Upper lobe of left lung (tissue), 6 donors: ENCODE measurements around the gene HIVEP3. TPM values are rescaled to one million over a fixed set of nuclear protein-coding genes. Genes with fewer than 3 reads are reported as not detected.
A peak's percentile ranks its signal among the peaks of the same experiment; 100 is the strongest.

Experiments used
- ATAC-seq, 2 donors: fragments of 200-7000 bp; cut with Tn5 transposase; one replicate each; pipeline ENCODE4 v1.9.1; 2022; ENCODE audit warnings: mild to moderate bottlenecking in 2 of 2, moderate library complexity in 2 of 2; ENCODE audit not compliant: low FRiP score in 2 of 2
- DNase-seq, 2 donors: peaks; one replicate each; pipeline ENCODE4 v3.0.0-alpha.2; 2019 to 2020
- H3K27ac ChIP-seq, 4 donors: fragments of 200-600 bp; sonication (generic); one replicate each; pipeline ENCODE4 v1.5.1; 2016 to 2019
- H3K27me3 ChIP-seq, 4 donors: fragments of 200-600 bp; sonication (generic); one replicate each; pipeline ENCODE4 v1.5.1; 2017 to 2019
- H3K36me3 ChIP-seq, 4 donors: fragments of 200-600 bp; sonication (generic); one replicate each; pipeline ENCODE4 v1.5.1; 2016 to 2019
- H3K4me1 ChIP-seq, 4 donors: fragments of 200-600 bp; sonication (generic); one replicate each; pipeline ENCODE4 v1.5.1; 2018 to 2019
- H3K4me3 ChIP-seq, 4 donors: fragments of 200-600 bp; sonication (generic); one replicate each; pipeline ENCODE4 v1.5.1; 2017 to 2019; ENCODE audit warnings: mild to moderate bottlenecking in 2 of 4, moderate library complexity in 1 of 4
- H3K9me3 ChIP-seq, 4 donors: fragments of 200-600 bp; sonication (generic); one replicate each; pipeline ENCODE4 v1.5.1; 2018 to 2019
- EP300 ChIP-seq, 4 donors: sonication (generic); formaldehyde crosslinking; IDR thresholded peaks; one replicate each; pipeline ENCODE4 v1.5.1; 2017; ENCODE audit warnings: antibody characterized with exemption in 4 of 4, control low read depth in 2 of 4
- POLR2A ChIP-seq, 4 donors: fragments of 450-650 bp; IDR thresholded peaks; one replicate each; pipeline ENCODE4 v1.5.1; 2016 to 2017; ENCODE audit warnings: antibody characterized with exemption in 4 of 4, mild to moderate bottlenecking in 2 of 4
- POLR2AphosphoS5 ChIP-seq, 2 donors: sonication (generic); formaldehyde crosslinking; IDR thresholded peaks; one replicate each; pipeline ENCODE4 v1.5.1; 2017; ENCODE audit warnings: antibody characterized with exemption in 2 of 2
- WGBS, 2 donors: methylation state at CpG; one replicate each; pipeline ENCODE4 v1.1.5; 2017 to 2018; 5-methylcytosine and 5-hydroxymethylcytosine counted together
- total RNA-seq, 6 donors: library from RNA; depleted of rRNA in 4 of 6; stranded (reverse); fragments of >200 nt in 4 of 6; gene quantifications; one replicate each; pipeline versions ENCODE4 v1.1.0 to v1.2.1, GENCODE V29; 2016 to 2021
- TF ChIP-seq, protein P1 (sequence below), 6 experiments: fragments of 450-650 bp in 4 of 6; fragments of 200-600 bp in 2 of 6; sonication (generic) in 2 of 6; IDR thresholded peaks; one replicate each; pipeline ENCODE4 v1.5.1; 2016 to 2019; ENCODE audit warnings: antibody characterized with exemption in 6 of 6
- donor health status: DM: no; HTN: no; CAD: no; lungs with moderate emphysema.
- donor health status: DM: no; HTN: yes; CAD: no; lungs with severe emphysema.

HIVEP3 gene
- total RNA-seq, 6 donors from 2014 or later: 9.7 to 23.0 (median 11.6) TPM

DNA sequence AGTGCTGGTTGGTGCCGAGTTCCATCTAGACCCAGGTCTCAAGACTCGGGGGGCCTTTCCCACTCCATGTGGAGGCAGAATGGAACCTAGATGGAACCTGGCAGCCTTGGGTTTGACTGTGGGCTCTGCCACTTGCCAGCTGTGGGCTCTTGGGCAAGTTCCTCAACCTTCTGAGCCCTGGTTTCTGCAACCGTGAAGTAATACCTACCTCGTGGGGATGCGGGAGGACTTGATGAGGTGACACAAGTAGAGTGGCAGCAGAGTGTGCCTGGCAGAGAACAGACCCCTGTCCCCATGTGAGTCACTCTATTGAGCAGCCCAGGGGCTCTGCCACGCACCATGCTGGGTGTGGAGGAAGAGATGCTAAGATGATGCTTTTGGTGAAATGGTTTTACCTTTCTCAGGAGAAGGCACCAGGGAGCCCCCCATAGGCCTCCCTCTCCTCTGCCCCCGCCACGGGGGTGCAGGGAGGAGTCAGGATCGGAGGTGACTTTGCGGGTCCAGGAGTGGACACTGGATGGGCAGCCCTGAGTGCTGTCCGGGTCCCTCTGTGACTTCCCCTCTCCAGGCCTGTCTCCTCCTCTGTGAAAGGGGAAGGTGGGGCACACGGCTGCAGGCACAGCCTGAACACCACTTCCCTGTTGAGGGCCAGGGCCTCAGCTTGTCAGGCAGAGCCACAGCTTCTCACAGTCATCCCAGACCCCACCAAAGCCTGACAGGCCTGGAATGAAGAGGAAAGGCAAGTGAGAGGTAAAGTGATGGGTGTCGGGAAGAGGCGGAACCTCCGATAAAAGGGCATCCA is 397.6 kb downstream of the HIVEP3 start:
- WGBS, 2 donors: 79 to 90% methylated on average over 10 to 15 of the region's 15 CpGs

DNA sequence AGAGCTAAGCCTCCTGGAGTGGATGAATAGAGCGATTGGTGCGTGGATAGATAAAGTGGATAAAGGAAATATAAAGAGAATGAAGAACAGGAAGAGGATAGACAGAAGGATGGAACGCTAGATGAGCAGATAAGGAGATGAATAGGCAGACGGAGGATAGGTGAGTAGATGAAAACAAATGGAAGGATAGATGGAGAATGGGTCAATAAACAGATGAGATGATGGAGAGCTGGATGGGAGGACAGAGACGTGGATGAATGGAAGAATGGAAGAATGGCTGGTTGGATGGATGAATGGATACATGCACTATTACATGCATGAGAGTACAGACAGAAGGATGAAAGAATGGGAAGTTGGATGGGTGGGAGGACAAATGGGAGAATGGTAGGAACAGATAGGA is 399.1 kb downstream of the HIVEP3 start:
- no peaks in the 10 kb centered on the region for H3K9me3 ChIP-seq
- H3K27ac ChIP-seq: no peak overlapping the region
- TF ChIP-seq POLR2AphosphoS5 (IDR thresholded peaks at IDR 0.05) (no peak), POLR2A (IDR thresholded peaks at IDR 0.05) (no peak), EP300 (IDR thresholded peaks at IDR 0.05) (no peak)
- TF ChIP-seq, protein P1, sequence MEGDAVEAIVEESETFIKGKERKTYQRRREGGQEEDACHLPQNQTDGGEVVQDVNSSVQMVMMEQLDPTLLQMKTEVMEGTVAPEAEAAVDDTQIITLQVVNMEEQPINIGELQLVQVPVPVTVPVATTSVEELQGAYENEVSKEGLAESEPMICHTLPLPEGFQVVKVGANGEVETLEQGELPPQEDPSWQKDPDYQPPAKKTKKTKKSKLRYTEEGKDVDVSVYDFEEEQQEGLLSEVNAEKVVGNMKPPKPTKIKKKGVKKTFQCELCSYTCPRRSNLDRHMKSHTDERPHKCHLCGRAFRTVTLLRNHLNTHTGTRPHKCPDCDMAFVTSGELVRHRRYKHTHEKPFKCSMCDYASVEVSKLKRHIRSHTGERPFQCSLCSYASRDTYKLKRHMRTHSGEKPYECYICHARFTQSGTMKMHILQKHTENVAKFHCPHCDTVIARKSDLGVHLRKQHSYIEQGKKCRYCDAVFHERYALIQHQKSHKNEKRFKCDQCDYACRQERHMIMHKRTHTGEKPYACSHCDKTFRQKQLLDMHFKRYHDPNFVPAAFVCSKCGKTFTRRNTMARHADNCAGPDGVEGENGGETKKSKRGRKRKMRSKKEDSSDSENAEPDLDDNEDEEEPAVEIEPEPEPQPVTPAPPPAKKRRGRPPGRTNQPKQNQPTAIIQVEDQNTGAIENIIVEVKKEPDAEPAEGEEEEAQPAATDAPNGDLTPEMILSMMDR (IDR thresholded peaks at IDR 0.05): no peak
- ATAC-seq: no peak
- no peak overlapping the region for H3K4me3 ChIP-seq
- H3K27me3 ChIP-seq: no peaks in the 10 kb centered on the region
- peaks cover 0 to 6% (median 3%) of the 10 kb centered on the region in 4 donors for H3K36me3 ChIP-seq
- H3K4me1 ChIP-seq: peaks cover 22 to 25% (median 23%) of the 10 kb centered on the region in 4 donors
- no peak for DNase-seq
- 87 to 90% methylated on average over 5 of the region's 5 CpGs for WGBS, 2 donors

More for the DNA sequence above, 397.6 kb downstream of the HIVEP3 start:
- Histone ChIP-seq H3K9me3 (no peaks in the 10 kb centered on the region), H3K4me3 (no peak overlapping the region), H3K27ac (no peak overlapping the region), H3K4me1 (peaks cover 8 to 10% (median 9%) of the 10 kb centered on the region in 4 donors), H3K27me3 (no peaks in the 10 kb centered on the region), H3K36me3 (peaks cover 0 to 15% (median 3%) of the 10 kb centered on the region in 4 donors)
- TF ChIP-seq EP300 (IDR thresholded peaks at IDR 0.05) (no peak), POLR2AphosphoS5 (IDR thresholded peaks at IDR 0.05) (no peak), POLR2A (IDR thresholded peaks at IDR 0.05) (no peak)
- TF ChIP-seq, protein P1 (IDR thresholded peaks at IDR 0.05): no peak
- DNase-seq (no peak), ATAC-seq (peak in 1 of 2 donors; percentile 17)

DNA sequence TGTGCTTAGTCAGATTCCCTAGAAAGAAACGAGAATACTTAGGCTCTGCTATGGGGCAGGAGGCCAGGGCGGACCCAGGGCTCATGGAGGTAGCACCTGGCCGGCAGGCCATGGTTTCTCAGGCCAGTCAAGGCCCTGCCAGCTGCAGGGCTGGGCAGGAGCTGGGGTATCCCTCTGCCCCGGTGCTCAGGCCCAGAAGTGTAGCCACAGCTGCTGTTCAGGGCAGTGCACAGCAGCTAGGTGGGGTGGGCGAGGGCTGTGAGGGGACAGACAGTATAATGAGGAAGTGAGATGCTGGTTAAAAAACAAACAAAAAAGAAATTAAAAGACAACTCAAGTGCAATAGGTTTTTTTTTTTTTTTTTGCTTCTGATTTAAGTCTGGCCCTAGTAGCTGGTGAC is 400.3 kb downstream of the HIVEP3 start:
- H3K4me1 ChIP-seq: peaks cover 28 to 33% (median 31%) of the 10 kb centered on the region in 4 donors
- H3K36me3 ChIP-seq: peaks cover 0 to 4% (median 0%) of the 10 kb centered on the region in 4 donors
- TF ChIP-seq POLR2A (IDR thresholded peaks at IDR 0.05) (no peak), POLR2AphosphoS5 (IDR thresholded peaks at IDR 0.05) (no peak), EP300 (IDR thresholded peaks at IDR 0.05) (no peak)
- TF ChIP-seq, protein P1 (IDR thresholded peaks at IDR 0.05): no peak
- ATAC-seq: no peak
- H3K27me3 ChIP-seq: no peaks in the 10 kb centered on the region
- H3K9me3 ChIP-seq: no peaks in the 10 kb centered on the region
- WGBS, 2 donors: 89 to 96% methylated on average over 5 of the region's 5 CpGs
- H3K4me3 ChIP-seq: no peak overlapping the region
- H3K27ac ChIP-seq: no peak overlapping the region
- no peak for DNase-seq

- WGBS, 2 donors: 84 to 94% methylated on average over 3 of the region's 3 CpGs
- H3K9me3 ChIP-seq: no peaks in the 10 kb centered on the region
- no peak overlapping the region for H3K27ac ChIP-seq
- peak overlapping the region in 1 of 4 donors; percentile 50 for H3K4me3 ChIP-seq
- ATAC-seq: no peak
- DNase-seq: no peak
- peaks cover 0 to 16% (median 0%) of the 10 kb centered on the region in 4 donors for H3K36me3 ChIP-seq
- H3K4me1 ChIP-seq: peaks cover 28 to 33% (median 31%) of the 10 kb centered on the region in 4 donors
- TF ChIP-seq POLR2AphosphoS5 (IDR thresholded peaks at IDR 0.05): no peak
- no peak for TF ChIP-seq POLR2A (IDR thresholded peaks at IDR 0.05)
- TF ChIP-seq EP300 (IDR thresholded peaks at IDR 0.05): no peak
- TF ChIP-seq, protein P1 (IDR thresholded peaks at IDR 0.05): no peak
- no peaks in the 10 kb centered on the region for H3K27me3 ChIP-seq
Observed at GRCh38 chr1:41517062-41517438, 401.7 kb downstream of the HIVEP3 start.
